NCI-H526 treated with DMSO at 0.1 percent for 48 hours (cell line): ENCODE results near the gene SDCCAG8.
A peak's percentile ranks its signal among the peaks of the same experiment; 100 is the strongest.
"Not testable (repeated sequence)": the region's sequence is repeated elsewhere in the genome, so short reads cannot be mapped to it uniquely, and the experiment has no call there.

Experiments used
- DNase-seq: peaks from one replicate; lab custom pipeline; 2025; lab: John Stamatoyannopoulos, UW

SDCCAG8 gene

DNA sequence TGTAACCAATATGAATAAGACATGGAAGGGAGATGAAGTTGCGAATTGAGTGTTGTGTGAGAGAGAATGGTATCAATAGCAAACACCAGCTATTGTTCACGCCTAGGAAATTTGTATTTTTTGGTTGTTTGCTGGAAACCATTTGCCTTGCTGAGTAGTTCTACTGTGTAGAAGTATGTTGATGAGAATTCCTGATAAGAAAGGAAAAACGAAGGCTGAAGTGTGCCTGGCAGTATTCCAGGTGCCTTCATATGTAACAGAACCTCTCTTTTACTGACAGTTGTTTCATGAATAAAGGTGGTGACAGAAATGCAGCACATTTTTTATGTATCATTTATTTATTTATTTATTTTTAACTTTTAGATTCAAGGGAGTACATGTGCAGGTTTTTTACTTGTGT is 79.5 kb downstream of the SDCCAG8 start:
- no peak for DNase-seq

DNA sequence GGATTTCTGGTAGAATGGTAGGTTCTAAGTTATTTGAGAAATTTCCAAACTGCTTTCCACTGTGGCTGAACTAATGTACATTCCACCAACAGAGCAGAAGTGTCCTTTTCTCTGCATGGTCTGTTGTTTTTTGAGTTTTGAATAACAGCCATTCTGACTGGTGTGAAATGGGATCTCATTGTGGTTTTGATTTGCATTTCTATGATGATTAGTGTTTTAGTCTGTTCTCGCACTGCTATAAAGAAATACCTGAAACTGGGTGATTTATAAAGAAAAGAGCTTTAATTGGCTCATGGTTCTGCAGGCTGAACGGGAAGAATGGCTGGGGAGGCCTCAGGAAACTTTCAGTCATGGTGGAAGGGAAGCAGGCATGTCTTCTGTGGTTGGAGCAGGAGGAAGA is 80.3 kb downstream of the SDCCAG8 start:
- DNase-seq = peak; percentile 21

- not testable (repeated sequence) for DNase-seq
Measured at GRCh38 chr1:243338848-243339247, 83.0 kb downstream of the SDCCAG8 start.

DNA sequence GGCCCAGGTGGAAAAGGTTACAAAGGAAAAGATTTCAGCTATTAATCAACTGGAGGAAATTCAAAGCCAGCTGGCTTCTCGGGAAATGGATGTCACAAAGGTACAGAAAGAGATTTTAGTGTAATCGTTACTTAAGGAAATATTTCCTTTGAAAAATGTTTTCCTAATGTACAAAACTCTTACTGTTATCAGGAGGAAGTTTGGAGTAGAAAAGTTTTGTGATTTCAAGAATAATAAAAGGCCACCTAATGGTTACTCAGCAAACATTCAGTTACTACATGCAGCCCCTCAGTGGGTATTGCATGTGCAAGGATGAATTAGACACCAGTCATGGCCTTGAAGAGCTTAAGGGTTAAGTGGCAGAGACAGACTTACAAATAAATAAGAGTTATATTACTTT is 85.2 kb downstream of the SDCCAG8 start:
- DNase-seq = no peak

GRCh38 chr1:243343970-243344937 is 88.4 kb downstream of the SDCCAG8 start:
- peak; percentile 29 for DNase-seq

- DNase-seq = no peak
Measured at GRCh38 chr1:243345205-243345604, 89.4 kb downstream of the SDCCAG8 start.

- no peak for DNase-seq
Measured at GRCh38 chr1:243346016-243346415, 90.2 kb downstream of the SDCCAG8 start.

DNA sequence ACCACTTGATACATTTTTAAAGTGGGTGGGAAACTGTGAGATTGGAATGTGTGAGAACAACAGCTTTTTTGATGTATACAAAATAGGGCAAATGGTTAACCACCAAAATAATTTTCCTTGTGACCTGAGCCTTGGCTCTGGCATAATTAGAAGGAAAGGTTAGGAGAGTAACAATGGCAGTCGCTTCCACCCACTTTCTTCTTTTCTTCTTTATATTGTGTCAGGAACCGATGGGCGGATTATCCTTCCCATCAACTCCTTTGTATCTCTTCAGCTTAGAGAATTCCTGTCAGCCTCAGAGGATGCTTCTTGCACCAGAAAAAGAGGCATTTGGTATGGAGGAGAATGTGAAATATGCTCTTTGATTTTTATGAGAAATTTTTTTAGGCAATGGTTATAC is 90.6 kb downstream of the SDCCAG8 start:
- no peak for DNase-seq

DNA sequence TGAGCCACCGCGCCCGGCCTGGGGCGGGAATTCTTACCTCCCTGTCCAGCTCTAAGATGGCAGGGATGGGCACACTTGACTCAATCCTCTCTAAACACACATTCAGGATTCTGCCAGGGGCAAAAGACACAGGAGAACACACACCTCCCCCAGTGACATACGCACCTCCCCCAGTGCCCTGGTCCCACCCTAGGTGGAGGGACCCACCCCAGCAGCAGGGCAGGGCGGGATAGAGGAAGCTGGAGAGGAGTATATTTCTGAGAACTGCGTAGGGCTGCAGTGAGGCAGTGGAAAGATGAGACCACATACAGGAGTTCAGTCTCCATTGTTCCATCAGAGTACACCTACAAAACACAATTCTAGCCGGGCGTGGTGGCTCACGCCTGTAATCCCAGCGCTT is 92.5 kb downstream of the SDCCAG8 start:
- DNase-seq = no peak

GRCh38 chr1:243349128-243349527 is 93.3 kb downstream of the SDCCAG8 start:
- DNase-seq = no peak

GRCh38 chr1:243351337-243351736 is 95.5 kb downstream of the SDCCAG8 start:
- DNase-seq = no peak

- no peak for DNase-seq
Measured at GRCh38 chr1:243354511-243355153, 98.8 kb downstream of the SDCCAG8 start.

DNA sequence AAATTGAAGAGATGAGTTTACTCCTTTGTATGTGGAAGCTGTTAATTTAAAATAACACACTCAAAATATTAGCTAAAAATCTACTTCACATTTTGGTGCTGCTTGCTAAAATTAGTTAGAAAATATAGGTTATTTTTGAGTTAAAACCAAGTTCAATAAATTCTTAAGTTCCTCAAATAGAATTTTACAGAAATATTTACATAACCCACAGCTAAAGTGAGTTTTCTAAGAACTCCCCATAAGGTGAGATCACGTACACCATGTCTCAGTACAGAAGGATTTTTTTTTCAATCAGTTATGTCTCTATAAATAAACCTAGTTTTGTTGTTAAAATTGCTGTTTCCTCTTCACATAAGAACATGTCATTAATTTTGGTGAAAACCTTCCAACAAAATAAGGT is 108.0 kb downstream of the SDCCAG8 start:
- no peak for DNase-seq

GRCh38 chr1:243364330-243364729 is 108.5 kb downstream of the SDCCAG8 start:
- DNase-seq = no peak

- no peak for DNase-seq
Measured at GRCh38 chr1:243364866-243365265, 109.0 kb downstream of the SDCCAG8 start.

DNA sequence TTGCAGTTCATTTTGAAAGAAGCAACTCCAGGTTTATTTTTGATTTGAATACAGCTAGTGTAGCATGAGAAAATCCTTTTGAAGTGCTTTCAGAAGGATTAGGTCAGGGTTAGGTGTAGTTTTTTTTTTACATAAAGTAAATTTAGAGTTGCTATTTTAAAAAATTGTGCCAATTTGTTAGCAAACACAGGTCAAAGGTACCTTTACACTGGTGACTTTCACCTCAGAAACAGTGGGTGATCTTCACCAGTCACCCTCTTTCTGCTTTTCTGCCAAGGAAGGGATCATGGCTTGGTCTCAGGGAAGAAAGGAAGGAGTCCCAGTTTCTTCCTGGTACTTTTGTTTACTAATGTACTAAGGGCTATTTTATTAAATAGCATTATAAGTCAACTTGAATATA is 111.5 kb downstream of the SDCCAG8 start:
- no peak for DNase-seq

DNA sequence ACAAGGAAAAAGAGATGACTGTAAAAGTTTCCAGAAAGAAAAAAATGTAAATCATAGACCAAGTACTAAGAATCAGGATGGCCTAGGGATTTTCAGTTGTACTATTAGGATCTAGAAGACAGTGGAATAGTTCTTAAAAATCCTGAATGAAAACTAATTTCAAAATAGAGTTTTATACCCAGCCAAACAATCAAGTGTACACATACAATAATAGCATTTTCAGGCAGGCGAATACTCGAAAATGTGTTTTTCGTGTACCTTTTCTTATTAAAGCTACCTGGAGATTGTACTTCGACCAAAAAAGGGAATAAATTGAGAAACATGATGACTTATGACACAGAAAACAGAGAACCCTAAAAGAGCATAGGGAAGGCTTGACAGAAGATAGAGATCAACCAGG is 118.6 kb downstream of the SDCCAG8 start:
- DNase-seq = no peak

- no peak for DNase-seq
Measured at GRCh38 chr1:243375596-243375995, 119.8 kb downstream of the SDCCAG8 start.

- no peak for DNase-seq
Measured at GRCh38 chr1:243378669-243379068, 122.8 kb downstream of the SDCCAG8 start.

DNA sequence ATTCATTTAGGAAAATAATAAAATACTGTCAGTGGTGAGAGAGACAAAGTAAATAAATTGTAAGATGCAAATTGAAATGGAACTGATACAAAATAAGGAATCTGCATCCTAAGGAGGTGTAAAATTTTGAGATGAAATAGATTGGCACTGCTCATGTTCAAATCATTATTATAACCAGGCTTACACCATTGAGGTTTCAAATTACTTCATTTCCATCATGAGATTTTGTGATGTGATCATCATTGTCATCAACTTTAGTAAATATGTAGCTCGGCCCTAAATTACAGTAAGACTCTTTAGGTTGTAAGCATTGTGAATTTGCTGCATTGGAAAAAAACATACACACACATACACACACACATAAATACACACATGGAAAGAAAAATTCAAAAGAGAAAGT is 123.4 kb downstream of the SDCCAG8 start:
- DNase-seq = no peak

GRCh38 chr1:243379706-243380105 is 123.9 kb downstream of the SDCCAG8 start:
- DNase-seq = no peak

- DNase-seq = no peak
Measured at GRCh38 chr1:243388276-243388675, 132.4 kb downstream of the SDCCAG8 start.

DNA sequence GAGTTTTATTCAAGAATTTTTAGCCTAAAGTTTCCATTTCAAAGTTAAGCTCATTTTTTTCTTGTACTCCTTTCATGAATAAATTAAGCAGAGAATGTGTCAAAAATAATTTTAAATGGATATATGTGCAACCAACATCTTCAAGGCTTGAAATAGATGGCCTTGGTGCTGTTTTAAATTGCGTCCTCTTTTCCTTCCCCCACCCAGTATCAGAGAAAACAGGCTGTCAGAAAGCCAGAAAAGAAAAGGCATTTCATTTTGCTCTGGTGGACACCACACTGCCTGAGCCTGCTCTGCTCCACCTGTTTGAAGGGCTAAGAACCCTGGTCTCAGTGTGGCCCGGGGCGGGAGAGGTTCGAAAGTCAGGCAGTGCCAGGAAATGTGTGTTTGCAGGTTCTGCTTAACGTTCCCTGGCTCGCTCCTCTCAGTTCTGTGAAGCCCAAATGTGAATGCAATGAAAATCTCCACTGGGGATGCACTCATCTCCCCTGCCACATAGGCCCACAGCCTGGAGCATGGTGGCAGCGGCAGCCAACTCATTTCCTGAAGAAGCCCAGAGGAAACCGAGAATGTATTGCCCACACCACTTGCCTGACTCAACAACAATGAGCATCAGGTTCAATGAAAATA is 134.4 kb downstream of the SDCCAG8 start:
- DNase-seq = no peak
